Stimulated activated CD8-positive, alpha-beta memory T cell treated with anti-CD3 and anti-CD28 coated beads, Interleukin-12 subunit alpha, Interleukin-12 subunit beta, amount 100 ng/mL, for 24 hours (primary cell): Measurements from ENCODE around the gene MAN1C1.
"Not testable (repeated sequence)": the region's sequence is repeated elsewhere in the genome, so short reads cannot be mapped to it uniquely, and the experiment has no call there.

ENCODE experiments used
- DNase-seq: peaks from one replicate; pipeline ENCODE4 v3.0.0-alpha.2; 2020; ENCODE audit errors: extremely low read depth

MAN1C1 gene

GRCh38 chr1:25680701-25681100 lies 64.1 kb downstream of the MAN1C1 start:
- DNase-seq = no peak

- no peak for DNase-seq
These were observed 65.5 kb downstream of the MAN1C1 start for GRCh38 chr1:25682059-25682601.

- DNase-seq = no peak
These were observed 66.6 kb downstream of the MAN1C1 start for GRCh38 chr1:25683177-25683576.

GRCh38 chr1:25683731-25684130 lies 67.1 kb downstream of the MAN1C1 start:
- no peak for DNase-seq

GRCh38 chr1:25684216-25684965 lies 67.8 kb downstream of the MAN1C1 start:
- no peak for DNase-seq

- no peak for DNase-seq
These were observed 68.7 kb downstream of the MAN1C1 start for GRCh38 chr1:25685211-25685750.

- DNase-seq = no peak
These were observed 69.5 kb downstream of the MAN1C1 start for GRCh38 chr1:25685938-25686665.

GRCh38 chr1:25687221-25688017 lies 70.8 kb downstream of the MAN1C1 start:
- DNase-seq = no peak

- DNase-seq = no peak
These were observed 72.0 kb downstream of the MAN1C1 start for GRCh38 chr1:25688390-25689119.

GRCh38 chr1:25689686-25690381 lies 73.2 kb downstream of the MAN1C1 start:
- no peak for DNase-seq

GRCh38 chr1:25690396-25690956 lies 73.9 kb downstream of the MAN1C1 start:
- no peak for DNase-seq

- DNase-seq = no peak
These were observed 74.6 kb downstream of the MAN1C1 start for GRCh38 chr1:25691211-25691610.

- DNase-seq = no peak
These were observed 76.0 kb downstream of the MAN1C1 start for GRCh38 chr1:25692560-25692959.

GRCh38 chr1:25694167-25695007 lies 77.8 kb downstream of the MAN1C1 start:
- DNase-seq = no peak

- DNase-seq = no peak
These were observed 78.6 kb downstream of the MAN1C1 start for GRCh38 chr1:25695090-25695770.

- no peak for DNase-seq
These were observed 79.2 kb downstream of the MAN1C1 start for GRCh38 chr1:25695771-25696311.

- not testable (repeated sequence) for DNase-seq
These were observed 80.1 kb downstream of the MAN1C1 start for GRCh38 chr1:25696643-25697042.

- no peak for DNase-seq
These were observed 81.0 kb downstream of the MAN1C1 start for GRCh38 chr1:25697435-25698217.
